Smooth muscle cell (in vitro differentiated cells): ENCODE measurements around the gene ASB8. TPM values are rescaled to one million over a fixed set of nuclear protein-coding genes. Genes with fewer than 3 reads are reported as not detected.

Experiments used
- DNase-seq: peaks from one replicate; lab custom pipeline; 2025; ENCODE audit not compliant: unreplicated experiment; lab: John Stamatoyannopoulos, UW
- H2AFZ ChIP-seq: fragments of 200-600 bp; sonication (generic); 2 replicates; pipeline ENCODE4 v1.6.0; 2016; ENCODE audit warnings: antibody characterized with exemption, low read depth, mild to moderate bottlenecking
- H3F3A ChIP-seq: fragments of 200-600 bp; sonication (generic); 2 replicates; pipeline ENCODE4 v1.6.0; 2017; ENCODE audit warnings: antibody characterized with exemption, low read depth
- H3K27ac ChIP-seq: fragments of 200-600 bp; sonication (generic); 2 replicates; pipeline ENCODE4 v1.5.1; 2016; ENCODE audit warnings: low read depth, mild to moderate bottlenecking
- H3K27me3 ChIP-seq: fragments of 200-600 bp; sonication (generic); 2 replicates; pipeline ENCODE4 v1.6.1; 2016; ENCODE audit warnings: low read depth, mild to moderate bottlenecking
- H3K36me3 ChIP-seq: fragments of 200-600 bp; sonication (generic); 2 replicates; pipeline ENCODE4 v1.5.1; 2016; ENCODE audit warnings: low read depth
- H3K4me1 ChIP-seq: fragments of 200-600 bp; sonication (generic); 2 replicates; pipeline ENCODE4 v1.5.1; 2016; ENCODE audit warnings: low read depth
- H3K4me2 ChIP-seq: fragments of 200-600 bp; sonication (generic); 2 replicates; pipeline ENCODE4 v1.6.0; 2016; ENCODE audit warnings: mild to moderate bottlenecking
- H3K4me3 ChIP-seq: fragments of 200-600 bp; sonication (generic); 2 replicates; pipeline ENCODE4 v1.5.1; 2016; ENCODE audit warnings: mild to moderate bottlenecking
- H3K79me2 ChIP-seq: fragments of 200-600 bp; sonication (generic); 2 replicates; pipeline ENCODE4 v1.6.0; 2016; ENCODE audit warnings: low read depth, mild to moderate bottlenecking
- H3K9ac ChIP-seq: fragments of 200-600 bp; sonication (generic); 2 replicates; pipeline ENCODE4 v1.6.0; 2016; ENCODE audit warnings: low read depth
- H3K9me3 ChIP-seq: fragments of 200-600 bp; sonication (generic); replicated peaks from 2 replicates; pipeline ENCODE4 v1.5.1; 2016; ENCODE audit warnings: low read depth
- H4K20me1 ChIP-seq: fragments of 200-600 bp; sonication (generic); 2 replicates; pipeline ENCODE4 v1.6.0; 2016; ENCODE audit warnings: low read depth
- CTCF ChIP-seq: fragments of 200-600 bp; sonication (generic); IDR thresholded peaks from 2 replicates; pipeline ENCODE4 v1.5.1; 2017; ENCODE audit warnings: borderline replicate concordance, mild to moderate bottlenecking, antibody characterized with exemption; ENCODE audit not compliant: insufficient read depth, poor library complexity, severe bottlenecking
- WGBS: methylation state at CpG from one replicate; pipeline ENCODE4 v1.1.7; 2016; ENCODE audit warnings: low lambda C conversion rate; 5-methylcytosine and 5-hydroxymethylcytosine counted together
- polyA plus RNA-seq: library from polyadenylated mRNA; unstranded; fragments of >200 nt; fragmentation: Nextera tagmentation; extraction: Ambion mirVana; gene quantifications from 2 replicates; pipeline ENCODE4 v1.2.1, GENCODE V29; 2016
- total RNA-seq: library from RNA; depleted of rRNA; stranded (reverse); fragments of >200 nt; gene quantifications from 2 replicates; pipeline ENCODE4 v1.2.3, GENCODE V29; 2014

The ASB8 gene
- total and polyA plus RNA-seq, 2 experiments from 2014 or later, result 25.4 to 31.1 TPM

GRCh38 chr12:48132826-48133225 lies 24.5 kb downstream of the ASB8 start:
- H3K4me1 ChIP-seq, result no peaks in the 10 kb centered on the region
- no peaks in the 10 kb centered on the region for H3K79me2 ChIP-seq
- H3K9ac ChIP-seq, result no peak overlapping the region
- no peak for DNase-seq
- peaks cover 6% of the 10 kb centered on the region for H3K36me3 ChIP-seq
- 97% methylated on average over 14 of the region's 14 CpGs for WGBS
- no peak overlapping the region for H3K4me3 ChIP-seq
- no peak overlapping the region for H3K4me2 ChIP-seq
- no peak overlapping the region for H2AFZ ChIP-seq
- no peaks in the 10 kb centered on the region for H3K9me3 ChIP-seq
- no peak overlapping the region for H3K27ac ChIP-seq
- TF ChIP-seq CTCF, result no peak
- no peaks in the 10 kb centered on the region for H4K20me1 ChIP-seq
- H3K27me3 ChIP-seq, result no peaks in the 10 kb centered on the region
- H3F3A ChIP-seq, result no peaks in the 10 kb centered on the region

- Histone ChIP-seq H3K9me3 (no peaks in the 10 kb centered on the region), H3K4me1 (no peaks in the 10 kb centered on the region), H3K27ac (no peak overlapping the region), H4K20me1 (no peaks in the 10 kb centered on the region), H3K9ac (no peak overlapping the region), H3K27me3 (no peaks in the 10 kb centered on the region), H3F3A (no peaks in the 10 kb centered on the region), H3K4me2 (no peak overlapping the region), H3K79me2 (no peaks in the 10 kb centered on the region), H2AFZ (no peak overlapping the region), H3K36me3 (peaks cover 8% of the 10 kb centered on the region), H3K4me3 (no peak overlapping the region)
- DNase-seq, result no peak
- 95% methylated on average over 2 of the region's 2 CpGs for WGBS
- no peak for TF ChIP-seq CTCF
Measured at GRCh38 chr12:48131517-48131916, 25.8 kb downstream of the ASB8 start.

- no peak overlapping the region for H3K4me2 ChIP-seq
- H3K27ac ChIP-seq, result no peak overlapping the region
- no peak overlapping the region for H2AFZ ChIP-seq
- no peaks in the 10 kb centered on the region for H3K4me1 ChIP-seq
- H3K9me3 ChIP-seq, result no peaks in the 10 kb centered on the region
- peaks cover 9% of the 10 kb centered on the region for H3K36me3 ChIP-seq
- H3K27me3 ChIP-seq, result no peaks in the 10 kb centered on the region
- H3K79me2 ChIP-seq, result no peaks in the 10 kb centered on the region
- no peak overlapping the region for H3K9ac ChIP-seq
- H3K4me3 ChIP-seq, result no peak overlapping the region
- TF ChIP-seq CTCF, result no peak
- DNase-seq, result no peak
- no peaks in the 10 kb centered on the region for H4K20me1 ChIP-seq
- WGBS, result 47% methylated on average over 1 of the region's 1 CpG
- H3F3A ChIP-seq, result no peaks in the 10 kb centered on the region
Measured at GRCh38 chr12:48129376-48129775, 27.9 kb downstream of the ASB8 start.

- no peak for TF ChIP-seq CTCF
- Histone ChIP-seq H3K4me3 (no peak overlapping the region), H4K20me1 (no peaks in the 10 kb centered on the region), H3K4me2 (no peak overlapping the region), H3K9ac (no peak overlapping the region), H3K36me3 (peaks cover 9% of the 10 kb centered on the region), H2AFZ (no peak overlapping the region), H3K27me3 (no peaks in the 10 kb centered on the region), H3K27ac (no peak overlapping the region), H3K79me2 (no peaks in the 10 kb centered on the region), H3K9me3 (no peaks in the 10 kb centered on the region), H3F3A (no peaks in the 10 kb centered on the region), H3K4me1 (no peaks in the 10 kb centered on the region)
- DNase-seq, result no peak
- 100% methylated on average over 1 of the region's 1 CpG for WGBS
Measured at GRCh38 chr12:48128800-48129199, 28.5 kb downstream of the ASB8 start.
